Amniotic stem cell (primary cell): ENCODE results near the gene MYO10.

ENCODE experiments used
- DNase-seq: peaks from one replicate; lab custom pipeline; 2025; lab: John Stamatoyannopoulos, UW

Gene MYO10

GRCh38 chr5:16812448-16812847 is 123.6 kb downstream of the MYO10 start:
- no peak for DNase-seq

DNA sequence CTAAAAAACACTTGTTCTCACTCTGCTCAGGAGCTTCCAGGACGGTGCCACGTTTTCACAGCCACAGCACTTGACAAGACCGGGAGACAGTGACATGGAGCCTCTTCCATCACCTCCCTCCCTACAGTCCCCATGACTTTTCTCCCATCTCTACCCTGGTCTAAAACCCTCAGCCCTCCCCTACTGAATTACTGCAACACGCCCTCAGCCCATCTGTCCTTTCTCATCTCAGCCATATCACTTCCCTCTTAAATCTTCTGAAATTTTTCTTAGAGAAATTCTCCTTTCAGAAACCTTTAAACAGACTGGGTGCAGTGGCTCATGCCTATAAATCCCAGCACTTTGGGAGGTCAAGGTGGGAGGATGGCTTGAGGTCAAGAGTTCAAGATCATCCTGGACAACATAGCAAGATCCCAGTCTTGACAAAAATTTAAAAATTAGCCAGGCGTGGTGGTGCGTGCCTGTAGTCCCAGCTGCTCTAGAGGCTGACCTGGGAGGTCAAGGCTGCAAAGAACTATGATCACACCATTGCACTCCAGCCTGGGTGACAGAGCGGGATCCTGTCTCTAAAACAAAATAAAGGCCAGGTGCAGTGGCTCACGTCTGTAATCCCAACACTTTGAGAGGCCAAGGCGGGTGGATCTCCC is 125.8 kb downstream of the MYO10 start:
- DNase-seq: no peak

DNA sequence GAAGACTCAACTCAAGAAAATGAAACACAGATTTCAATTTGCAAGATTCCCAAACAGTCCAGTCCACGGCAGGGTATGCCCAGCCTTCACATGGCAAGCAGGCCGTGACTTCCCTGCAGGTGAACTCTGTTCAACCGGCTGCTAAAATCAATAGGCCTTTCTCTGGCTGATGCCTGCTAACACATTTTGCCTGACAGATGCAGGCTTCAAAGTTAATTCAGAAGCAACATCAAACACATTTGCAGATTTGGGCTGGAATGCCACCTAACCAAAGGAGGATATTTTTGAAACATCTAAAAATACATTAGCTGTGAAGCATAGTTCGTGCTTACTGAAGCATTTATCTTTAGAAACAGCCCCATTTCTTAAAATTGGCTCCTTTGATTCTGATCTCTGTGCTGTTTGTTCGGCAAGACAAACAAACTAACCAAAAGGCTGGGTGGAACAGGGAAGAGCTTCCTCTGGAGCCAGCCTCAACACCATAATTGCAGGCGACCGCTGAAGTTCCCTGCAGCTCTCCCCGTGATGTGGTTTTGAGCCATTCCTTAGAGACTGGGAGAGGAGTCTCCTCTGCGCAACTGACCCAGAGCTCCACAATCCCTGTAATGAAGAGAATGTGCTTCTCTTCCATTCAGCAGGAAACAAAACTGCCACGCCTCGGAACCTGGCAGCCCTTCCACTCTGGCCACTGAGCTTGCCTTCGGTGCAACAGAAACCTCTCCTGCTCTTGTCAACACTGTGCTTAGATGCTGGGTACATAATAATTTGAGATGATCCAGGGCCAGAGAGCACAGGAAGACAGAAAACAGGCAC is 126.5 kb downstream of the MYO10 start:
- DNase-seq: peak; percentile 48

GRCh38 chr5:16809010-16809394 is 127.1 kb downstream of the MYO10 start:
- no peak for DNase-seq

- DNase-seq: no peak
Measured at GRCh38 chr5:16808021-16808420, 128.1 kb downstream of the MYO10 start.

DNA sequence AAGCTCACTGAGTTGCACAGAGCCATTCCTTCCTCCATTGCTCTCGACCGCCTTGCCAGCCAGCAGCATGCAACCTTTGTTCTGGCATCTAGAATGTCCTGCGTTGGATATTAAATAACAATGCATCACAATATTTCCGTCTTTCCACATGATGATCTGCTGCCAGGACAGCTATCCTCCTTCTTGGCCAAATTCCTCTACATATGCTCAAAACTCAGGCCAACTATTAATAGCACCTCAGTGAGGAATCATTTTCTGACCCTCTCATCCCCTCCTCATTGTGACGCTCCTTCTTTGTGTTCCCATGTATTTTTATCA is 128.6 kb downstream of the MYO10 start:
- DNase-seq: no peak

DNA sequence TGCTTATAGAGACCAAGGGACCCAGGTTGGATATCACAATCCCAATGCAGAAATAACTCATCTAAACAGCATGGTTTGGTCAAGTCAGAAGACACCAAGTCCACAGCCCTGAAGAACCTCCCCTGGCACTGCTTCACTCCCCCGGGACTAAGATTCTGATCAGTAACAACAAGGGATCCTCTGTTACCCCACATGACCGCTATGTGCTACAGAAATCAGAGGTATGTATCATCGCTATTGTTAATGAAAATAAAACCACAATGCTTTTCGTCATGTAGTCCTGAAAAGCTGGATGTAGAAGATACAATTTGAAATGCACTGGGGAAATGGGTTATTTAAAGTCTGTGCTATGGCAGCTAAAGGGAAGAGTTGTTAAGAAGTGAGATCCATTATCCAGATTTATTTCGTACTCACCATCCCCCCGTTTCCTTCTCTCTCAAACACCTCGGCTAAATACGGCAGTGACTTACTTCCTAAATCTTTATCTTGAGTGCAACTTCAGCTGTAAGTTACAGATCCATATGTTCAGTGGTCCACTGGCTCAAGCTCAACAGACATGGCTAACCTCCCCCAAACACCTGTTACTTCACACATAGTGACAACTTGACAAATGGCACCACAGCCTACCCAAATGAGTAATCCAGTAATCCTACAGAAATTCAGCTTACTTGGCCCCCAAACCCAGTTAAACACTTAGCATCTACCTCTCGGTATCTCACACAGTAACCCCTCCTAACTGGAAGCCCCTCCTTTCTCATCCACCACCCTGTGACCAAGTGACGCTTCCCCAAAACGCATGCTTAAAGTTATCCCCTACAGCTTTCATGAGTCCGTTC is 129.2 kb downstream of the MYO10 start:
- no peak for DNase-seq

- DNase-seq: no peak
Measured at GRCh38 chr5:16805486-16805885, 130.6 kb downstream of the MYO10 start.

DNA sequence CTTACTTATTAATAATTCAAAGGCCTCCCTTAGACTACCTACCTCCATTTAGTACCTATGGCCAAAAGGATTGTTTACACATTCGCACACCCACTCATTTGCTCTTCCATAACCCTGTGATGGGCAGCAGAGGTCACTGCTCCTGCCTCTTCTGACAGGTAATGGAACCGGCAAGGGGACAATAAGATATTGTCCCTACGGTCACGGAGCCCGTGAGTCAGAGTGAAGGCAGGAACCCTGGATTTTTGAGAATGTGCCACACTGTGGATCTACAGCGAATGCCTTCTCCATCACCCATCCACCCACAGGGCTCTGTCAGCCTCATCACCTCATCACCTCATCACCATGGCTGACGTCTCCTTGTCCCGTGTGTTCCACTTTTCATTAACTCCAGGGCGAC is 132.3 kb downstream of the MYO10 start:
- no peak for DNase-seq

DNA sequence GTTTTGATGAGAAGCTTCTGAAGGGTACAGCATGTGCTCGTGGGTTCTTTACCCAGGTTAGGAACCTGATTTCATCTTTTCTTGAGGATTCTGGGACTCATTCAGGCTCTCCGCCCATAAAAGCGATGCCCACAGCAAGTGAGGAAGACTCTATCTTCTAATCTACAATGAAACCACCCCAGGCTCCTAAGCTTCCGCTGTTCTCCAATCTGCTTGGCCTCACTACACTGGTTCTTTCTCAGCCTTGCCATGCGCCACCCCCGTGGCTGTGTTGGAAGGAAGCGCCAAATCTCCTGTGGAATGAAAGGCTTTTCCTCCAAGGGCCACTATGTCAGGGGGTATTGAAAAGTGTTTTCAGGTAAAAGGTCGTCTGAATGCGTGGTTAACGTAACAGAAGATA is 135.6 kb downstream of the MYO10 start:
- DNase-seq: no peak

DNA sequence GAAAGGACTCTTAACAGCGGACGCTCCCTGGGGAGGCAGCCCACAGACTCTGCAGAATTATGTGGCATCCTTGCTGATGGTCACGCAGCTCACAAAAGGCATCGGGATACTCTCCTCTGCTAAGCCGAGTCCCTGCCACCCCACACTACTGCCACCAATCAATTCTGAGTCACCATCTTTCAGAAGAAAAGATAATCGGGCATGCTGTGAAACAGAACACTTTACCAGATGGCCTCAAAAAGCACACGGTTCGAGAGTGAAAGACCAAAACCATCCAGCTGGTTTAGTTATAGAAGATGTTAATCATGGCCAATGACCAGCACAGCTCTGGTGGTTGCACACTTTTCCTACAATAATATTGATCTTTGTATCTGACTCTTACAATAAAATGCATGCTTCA is 136.3 kb downstream of the MYO10 start:
- DNase-seq: no peak

GRCh38 chr5:16797951-16798350 is 138.1 kb downstream of the MYO10 start:
- no peak for DNase-seq

DNA sequence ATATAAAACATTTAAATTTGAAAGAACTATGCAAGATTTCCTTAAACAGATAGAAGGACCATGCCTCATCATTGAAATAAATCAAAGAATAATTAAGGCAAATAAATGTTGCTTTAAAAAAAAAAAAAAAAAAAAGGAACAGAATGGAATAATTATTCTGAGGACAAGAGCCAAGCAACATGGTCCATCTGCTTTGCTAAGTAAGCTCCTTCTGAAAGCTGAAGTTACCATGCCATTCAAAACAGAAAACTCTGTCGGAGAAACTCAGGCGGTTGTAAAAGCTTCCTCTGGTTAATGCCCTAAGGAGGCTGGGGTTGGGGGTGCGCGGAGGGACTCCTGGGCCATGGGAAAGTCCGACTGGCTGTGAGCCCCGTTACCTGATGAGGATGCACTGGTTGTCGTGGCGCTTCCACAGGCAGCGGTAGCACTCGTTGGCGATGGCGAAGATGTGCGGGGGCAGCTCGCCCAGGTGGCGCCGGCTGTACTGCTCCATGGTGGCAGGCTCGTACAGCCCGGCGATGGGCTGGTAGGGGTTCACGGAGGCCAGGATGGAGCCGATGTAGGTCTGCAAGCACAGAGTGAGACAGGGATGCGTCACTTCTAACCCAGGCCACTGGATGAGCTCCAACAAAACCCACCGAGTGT is 141.7 kb downstream of the MYO10 start:
- no peak for DNase-seq

DNA sequence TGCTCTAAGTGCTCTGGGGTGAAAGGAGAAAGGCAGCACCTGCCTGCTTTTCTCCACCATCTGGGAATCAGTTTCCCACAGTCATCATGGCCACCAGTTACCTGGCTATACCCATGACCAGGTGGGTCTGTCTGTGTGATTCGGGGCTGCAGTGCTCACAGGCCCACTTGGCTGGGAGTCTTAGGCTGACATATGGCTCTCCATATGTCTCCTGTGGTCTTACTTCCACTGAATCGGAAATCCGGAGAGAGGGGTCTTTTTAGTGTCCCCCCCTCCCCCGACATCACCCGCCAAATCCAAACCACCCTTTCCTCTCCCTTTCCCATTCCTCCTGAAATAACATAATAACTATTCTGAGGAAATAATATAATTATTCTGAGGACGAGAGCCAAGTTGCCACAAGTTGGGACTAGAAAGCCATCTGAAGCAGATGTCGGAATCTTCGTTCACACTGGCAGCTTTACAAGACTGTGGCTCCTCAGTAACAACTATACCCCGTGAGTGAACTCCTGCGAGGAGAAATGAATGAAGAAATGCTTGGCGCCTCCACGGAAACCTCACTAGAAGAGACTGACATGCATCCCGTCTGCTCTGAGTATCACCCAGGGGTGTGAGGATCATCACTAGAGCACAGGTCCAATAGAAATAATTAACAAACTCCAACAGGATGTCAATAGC is 143.4 kb downstream of the MYO10 start:
- DNase-seq: no peak

DNA sequence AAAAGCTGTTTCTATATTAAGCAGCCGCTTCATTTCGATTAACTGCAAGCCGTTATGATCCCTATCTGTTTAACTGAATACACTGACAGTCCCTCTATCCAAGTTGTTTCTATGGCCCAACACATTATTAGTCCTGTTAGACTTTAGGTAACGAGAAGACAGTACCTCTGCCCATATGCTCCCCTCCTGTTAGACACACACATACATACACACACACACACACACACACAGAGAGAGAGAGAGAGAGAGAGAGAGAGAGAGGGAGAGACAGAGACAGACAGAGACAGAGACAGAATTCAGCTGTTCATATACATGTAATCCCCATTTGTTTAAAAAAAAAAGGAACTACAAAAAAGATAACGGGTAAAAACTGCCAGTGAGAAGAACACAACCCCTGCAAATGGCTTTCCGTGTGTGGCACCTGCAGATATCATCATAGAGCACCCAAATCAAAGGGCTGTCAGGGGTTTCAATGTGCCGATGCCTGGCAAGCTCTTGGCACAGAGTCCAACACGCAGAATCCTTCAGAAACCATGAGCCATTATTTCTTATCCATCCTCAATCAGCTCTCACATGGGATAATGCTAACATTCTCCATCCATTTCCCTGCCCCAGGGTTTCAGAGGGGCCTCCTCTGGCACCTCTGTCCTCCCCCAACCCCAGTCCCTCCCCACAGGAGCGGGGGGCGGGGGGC is 144.0 kb downstream of the MYO10 start:
- DNase-seq: no peak

- no peak for DNase-seq
Measured at GRCh38 chr5:16791036-16791705, 144.9 kb downstream of the MYO10 start.

GRCh38 chr5:16788957-16789356 is 147.1 kb downstream of the MYO10 start:
- DNase-seq: no peak

- DNase-seq: no peak
Measured at GRCh38 chr5:16787278-16787677, 148.8 kb downstream of the MYO10 start.

DNA sequence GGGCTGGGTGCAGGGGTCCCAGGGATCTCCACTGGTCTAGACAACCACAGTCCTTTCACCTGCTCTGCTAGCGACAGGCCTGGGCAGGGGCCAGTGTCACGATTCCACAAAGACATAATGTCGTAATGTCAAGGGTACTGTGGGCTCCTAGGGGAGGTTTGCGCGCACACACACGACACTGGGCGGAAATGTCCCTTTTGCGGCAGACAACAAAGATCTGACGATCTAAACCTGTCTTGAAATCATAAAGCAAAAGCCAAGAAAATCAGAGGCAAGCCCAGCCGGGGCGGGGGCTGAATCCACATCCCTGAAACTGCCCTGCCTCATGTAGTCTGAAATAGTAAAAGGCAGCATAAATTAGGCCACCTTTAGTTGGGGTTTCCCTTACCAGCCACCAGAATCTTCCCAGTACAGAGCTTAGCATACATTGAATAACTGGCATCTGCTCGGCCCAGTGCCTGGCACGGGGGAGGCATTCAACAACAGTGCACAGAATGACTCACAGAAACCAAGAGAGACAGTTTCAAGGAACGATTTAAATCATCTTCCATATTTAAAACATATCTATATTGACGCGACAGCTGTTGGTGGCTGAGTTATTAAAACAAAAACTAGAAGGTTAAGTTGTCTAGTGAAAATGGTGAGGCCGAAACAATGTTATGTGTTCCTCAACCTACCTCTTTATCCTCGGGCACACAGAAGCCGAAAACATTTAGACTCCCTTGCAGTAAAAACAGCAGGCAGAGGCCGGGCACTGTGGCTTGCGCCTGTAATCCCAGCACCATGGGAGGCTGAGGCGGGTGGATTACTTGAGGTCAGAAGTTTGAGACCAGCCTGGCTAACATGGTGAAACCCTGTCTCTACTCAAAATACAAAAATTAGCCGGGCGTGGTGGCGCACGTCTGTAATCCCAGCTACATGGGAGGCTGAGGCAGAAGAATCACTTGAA is 151.0 kb downstream of the MYO10 start:
- no peak for DNase-seq

- no peak for DNase-seq
Measured at GRCh38 chr5:16784088-16784487, 152.0 kb downstream of the MYO10 start.
